GM21529 (cell line): Measurements from ENCODE around the gene WDR46.
"Not testable (repeated sequence)": the region's sequence is repeated elsewhere in the genome, so short reads cannot be mapped to it uniquely, and the experiment has no call there.

Experiments
- ATAC-seq: cut with Tn5 transposase; IDR thresholded peaks from one replicate; pipeline ENCODE4 v1.9.1; 2021; ENCODE audit not compliant: unreplicated experiment

WDR46 gene

DNA sequence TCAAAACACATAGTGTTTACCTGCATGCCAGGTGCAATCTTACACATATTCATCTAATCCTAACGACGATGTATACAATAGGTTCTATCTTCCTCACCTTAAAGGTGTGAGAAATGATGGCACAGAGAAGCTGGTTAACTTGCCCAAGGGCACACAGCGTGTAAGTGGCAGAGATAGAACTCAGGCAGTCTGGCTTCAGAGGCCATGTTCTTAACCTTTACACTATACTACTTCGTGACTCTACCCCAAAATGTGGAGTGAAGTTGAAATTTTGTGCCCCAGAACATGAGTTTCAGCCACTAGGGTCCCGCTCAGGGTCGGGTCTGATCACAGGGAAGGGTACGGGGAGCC, 17.9 kb downstream of the WDR46 start:
- ATAC-seq, result no peak

- ATAC-seq, result no peak
Measured at GRCh38 chr6:33264015-33264414, 25.0 kb downstream of the WDR46 start.

GRCh38 chr6:33262490-33262889, 26.5 kb downstream of the WDR46 start:
- ATAC-seq, result not testable (repeated sequence)

GRCh38 chr6:33259032-33259431, 30.0 kb downstream of the WDR46 start:
- ATAC-seq, result no peak

DNA sequence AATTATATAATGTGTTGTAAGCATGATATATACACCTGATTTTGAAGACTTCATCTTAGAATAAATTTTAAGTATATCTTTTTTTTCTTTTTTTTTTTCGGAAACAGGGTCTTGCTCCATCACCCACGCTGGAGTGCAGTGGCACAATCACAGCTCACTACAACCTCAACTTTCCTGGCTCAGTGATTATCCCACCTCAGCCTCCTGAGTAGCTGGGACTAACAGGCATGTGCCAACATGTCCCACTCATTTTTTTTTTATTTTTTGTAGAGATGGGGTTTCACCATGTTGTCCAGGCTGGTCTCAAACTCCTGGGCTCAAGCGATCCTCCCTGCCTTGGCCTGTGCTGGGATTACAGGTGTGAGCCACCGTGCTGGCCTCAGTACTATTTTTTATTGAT, 34.4 kb downstream of the WDR46 start:
- ATAC-seq, result no peak

GRCh38 chr6:33252759-33253158, 36.3 kb downstream of the WDR46 start:
- ATAC-seq, result no peak

- no peak for ATAC-seq
Measured at GRCh38 chr6:33251395-33252012, 37.5 kb downstream of the WDR46 start.

- no peak for ATAC-seq
Measured at GRCh38 chr6:33250731-33251130, 38.3 kb downstream of the WDR46 start.

DNA sequence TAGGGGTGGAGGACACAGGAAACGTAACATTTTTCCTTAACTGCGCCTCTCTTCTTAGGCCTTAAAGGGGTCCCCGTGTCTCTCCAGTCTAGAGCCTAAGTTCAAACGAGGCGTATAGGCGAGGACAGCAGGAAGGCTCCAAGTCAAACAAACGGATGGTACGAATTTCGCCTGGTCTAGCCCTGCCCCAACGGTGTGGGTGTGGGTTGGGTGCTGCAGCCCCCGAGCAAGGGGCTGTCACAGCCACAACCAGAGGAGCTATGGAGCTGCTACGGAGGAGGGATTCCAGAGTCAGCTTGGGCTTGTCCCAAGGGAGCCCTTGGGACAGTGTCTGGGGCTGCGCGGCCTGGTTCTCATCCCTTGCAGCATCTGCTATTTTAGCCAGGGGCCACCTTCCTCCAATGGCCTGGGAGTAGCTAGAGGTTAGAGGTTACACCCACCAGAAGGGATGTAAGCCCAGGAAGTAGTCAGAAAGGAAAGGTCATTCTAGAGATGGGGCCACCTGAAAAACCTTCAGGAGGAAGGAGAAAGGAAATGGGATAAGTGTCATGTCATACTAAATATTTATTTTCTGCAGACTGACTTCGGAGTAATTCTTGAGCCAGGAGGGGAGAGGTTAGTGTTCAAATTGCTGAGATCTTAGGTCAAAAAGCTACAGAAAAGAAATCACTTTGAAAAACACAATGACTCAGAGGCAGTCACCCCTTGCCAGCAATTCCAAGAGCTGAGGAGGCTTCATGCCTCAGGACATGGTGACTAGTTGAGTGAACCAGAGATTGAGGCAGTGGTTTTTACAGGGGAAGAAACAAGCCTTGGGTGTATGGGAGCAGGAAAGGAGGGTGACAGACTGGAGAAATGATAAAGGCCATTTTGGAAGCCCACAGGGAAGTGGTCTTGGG, 39.1 kb downstream of the WDR46 start:
- no peak for ATAC-seq

DNA sequence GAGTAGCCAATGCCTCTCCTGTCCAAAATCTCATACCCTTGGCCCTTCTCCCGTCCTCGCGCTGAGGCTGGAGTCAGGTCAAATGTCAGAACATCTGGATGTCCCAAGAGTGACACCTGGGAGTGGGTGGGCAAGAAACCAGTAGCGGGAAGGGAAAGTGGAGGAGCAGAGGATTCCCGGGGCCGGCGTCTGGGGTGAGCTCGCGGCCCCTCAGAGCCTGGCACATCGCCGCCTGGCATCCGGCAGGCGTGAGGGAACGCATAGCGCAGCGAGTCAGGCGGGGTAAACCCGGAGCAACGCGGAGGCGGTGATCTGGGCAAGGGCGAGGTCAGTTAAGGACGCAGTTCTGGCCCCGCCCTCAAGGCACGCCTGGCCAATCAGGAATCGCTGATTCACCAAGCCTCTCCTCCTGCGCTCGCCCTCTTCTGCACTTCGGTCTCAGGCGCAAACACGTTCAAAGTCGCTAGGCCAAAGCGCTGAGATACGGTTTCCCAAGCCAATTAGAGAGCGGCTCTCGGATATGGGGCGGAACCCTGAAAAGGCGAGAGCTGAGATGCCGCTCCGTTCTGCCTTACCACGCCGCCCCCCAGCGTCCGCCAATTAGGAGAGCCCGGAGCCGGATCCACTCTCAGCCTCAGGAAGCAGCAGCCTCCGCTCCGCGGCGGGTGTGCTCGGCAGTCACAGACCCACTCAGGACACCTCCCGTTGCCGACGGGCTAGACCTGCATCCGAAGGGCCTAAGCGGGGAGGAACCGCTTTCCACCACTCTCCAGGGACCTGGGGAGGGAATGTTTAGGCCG, 39.9 kb downstream of the WDR46 start:
- peak; percentile 89 for ATAC-seq

GRCh38 chr6:33248643-33248931, 40.5 kb downstream of the WDR46 start:
- peak; percentile 2 for ATAC-seq

DNA sequence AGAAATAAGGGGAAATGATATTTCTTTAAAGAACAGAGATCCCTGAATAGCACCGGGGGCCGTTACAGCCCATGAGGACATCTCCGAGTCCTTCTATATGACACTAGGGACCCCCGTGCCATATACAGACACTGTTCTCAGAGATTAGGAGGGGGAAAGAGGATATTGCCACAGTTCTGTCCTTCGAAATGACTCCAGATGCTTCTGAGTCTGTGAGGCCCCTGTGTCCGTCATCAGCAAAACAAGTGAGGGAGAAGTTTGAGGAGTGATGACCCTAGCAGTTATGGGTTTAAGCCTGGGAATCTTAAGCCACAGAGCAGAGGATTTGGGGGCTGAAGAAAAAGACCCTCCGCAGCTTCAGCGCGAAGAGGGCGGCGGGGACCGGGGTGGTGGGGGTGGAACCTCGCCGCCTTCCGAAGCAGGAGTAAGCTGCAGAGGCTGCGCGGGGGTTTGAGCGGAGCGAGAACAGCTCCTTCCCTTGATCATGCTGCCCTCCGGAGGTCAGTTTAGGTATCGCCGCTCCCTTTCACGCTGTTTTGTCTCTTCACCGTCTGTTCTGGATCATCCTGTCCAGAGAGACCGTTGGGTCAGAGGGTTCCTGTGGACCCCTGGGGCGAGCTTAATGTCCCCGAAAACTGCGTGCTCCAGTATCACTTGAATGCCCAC, 40.9 kb downstream of the WDR46 start:
- ATAC-seq, result peak; percentile 43

GRCh38 chr6:33243476-33243875, 45.6 kb downstream of the WDR46 start:
- ATAC-seq, result no peak

GRCh38 chr6:33241968-33242367, 47.1 kb downstream of the WDR46 start:
- ATAC-seq, result no peak

GRCh38 chr6:33237741-33238140, 51.3 kb downstream of the WDR46 start:
- ATAC-seq, result no peak

- ATAC-seq, result no peak
Measured at GRCh38 chr6:33236852-33237251, 52.2 kb downstream of the WDR46 start.

DNA sequence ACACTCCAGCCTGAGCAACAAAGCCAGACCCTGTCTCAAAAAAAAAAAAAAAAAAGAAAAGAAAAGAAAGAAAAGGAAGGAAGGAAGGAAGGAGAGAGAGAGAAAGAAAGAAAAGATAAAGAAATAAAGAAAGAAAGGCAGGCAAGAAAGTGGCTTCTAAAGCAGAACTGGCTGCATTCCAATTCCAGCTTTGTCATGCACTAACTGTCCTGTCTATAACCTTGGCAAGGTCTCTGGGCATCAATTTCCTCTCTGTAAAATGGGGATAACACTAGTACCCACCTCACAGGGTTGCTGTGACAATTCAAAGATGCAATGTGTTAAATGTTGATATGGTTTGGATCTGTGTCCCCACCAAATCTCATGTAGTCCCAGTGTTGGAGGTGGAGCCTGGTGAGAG, 52.7 kb downstream of the WDR46 start:
- ATAC-seq, result no peak

- no peak for ATAC-seq
Measured at GRCh38 chr6:33235221-33235634, 53.8 kb downstream of the WDR46 start.
